ENCODE measurements around the gene HSD3B7.
"Not testable (repeated sequence)": the region's sequence is repeated elsewhere in the genome, so short reads cannot be mapped to it uniquely, and the experiment has no call there.

- TF ChIP-seq POLR2A, CTCF (IDR thresholded peaks at IDR 0.05): not testable (repeated sequence)
Observed at GRCh38 chr16:31017756-31018155, 32.7 kb downstream of the HSD3B7 start.
